Activated CD4-positive, CD25-positive, alpha-beta regulatory T cell treated with anti-CD3 and anti-CD28 coated beads, Interleukin-2, amount 50 U/mL, for 24 hours (primary cell): ENCODE measurements around the gene CLSTN2.

Experiments used
- ATAC-seq, 2 donors: fragments of 150-1000 bp; cut with Tn5 transposase; one replicate each; pipeline ENCODE4 v1.10.0; 2021; ENCODE audit warnings: mild to moderate bottlenecking in 1 of 2, moderate library complexity in 1 of 2

Gene CLSTN2

DNA sequence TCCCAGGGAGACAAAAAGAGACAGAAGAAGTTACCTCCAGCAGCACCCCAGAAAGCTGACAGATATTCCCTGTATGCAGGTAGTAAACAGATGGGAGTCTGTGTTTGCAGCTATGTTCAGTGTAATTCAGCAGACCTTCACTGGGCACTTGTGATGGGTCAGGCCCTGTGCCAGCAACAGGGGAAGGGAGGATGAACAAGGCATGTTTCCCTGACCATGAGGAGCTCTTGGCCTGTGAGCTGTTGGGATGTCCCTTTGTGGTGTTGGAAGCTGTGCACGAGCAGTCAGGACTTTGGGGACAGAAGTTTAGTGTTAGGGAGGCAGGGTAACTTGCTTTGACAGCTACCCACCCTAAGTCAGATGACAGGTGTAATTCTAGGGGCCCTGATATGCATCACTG is 636.9 kb downstream of the CLSTN2 start:
- ATAC-seq, result no peak

DNA sequence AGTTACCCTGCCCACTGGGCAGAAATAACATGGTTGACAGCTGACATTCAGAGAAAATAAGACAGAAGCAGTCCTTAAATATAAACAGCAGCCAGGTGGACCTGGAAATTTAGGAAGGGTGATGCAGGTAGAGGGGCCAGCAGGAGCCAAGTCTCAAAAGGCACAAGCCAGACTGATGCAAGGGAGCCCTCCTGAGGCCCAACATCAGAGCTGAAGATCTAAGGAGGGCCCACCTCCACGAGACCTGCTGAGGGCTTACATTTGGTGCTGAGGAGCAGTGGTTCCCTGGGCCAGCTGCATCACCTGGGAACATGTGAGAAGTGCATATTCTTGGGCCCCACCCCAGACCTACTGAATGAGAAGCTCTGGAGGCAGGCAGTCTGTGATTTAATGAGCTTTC is 637.3 kb downstream of the CLSTN2 start:
- no peak for ATAC-seq

DNA sequence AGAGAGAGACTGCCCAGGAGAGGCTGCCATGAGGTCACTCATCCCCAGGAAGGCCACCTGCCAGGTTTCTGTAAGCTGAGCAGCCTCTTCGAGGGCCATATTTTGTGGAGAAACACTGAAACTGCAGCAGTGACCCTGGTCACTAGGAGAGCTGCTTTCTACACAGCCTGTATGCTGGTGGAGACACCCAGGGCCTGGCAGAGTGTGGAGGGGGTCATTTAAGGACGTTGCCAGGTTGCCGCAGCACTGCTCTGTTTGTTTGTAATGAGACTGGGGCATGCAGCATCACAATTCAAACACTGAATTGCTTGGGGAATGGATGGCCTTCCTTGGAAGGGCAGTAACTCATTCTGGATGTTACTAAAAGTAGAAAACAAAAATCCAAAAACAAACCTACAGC is 638.0 kb downstream of the CLSTN2 start:
- no peak for ATAC-seq

DNA sequence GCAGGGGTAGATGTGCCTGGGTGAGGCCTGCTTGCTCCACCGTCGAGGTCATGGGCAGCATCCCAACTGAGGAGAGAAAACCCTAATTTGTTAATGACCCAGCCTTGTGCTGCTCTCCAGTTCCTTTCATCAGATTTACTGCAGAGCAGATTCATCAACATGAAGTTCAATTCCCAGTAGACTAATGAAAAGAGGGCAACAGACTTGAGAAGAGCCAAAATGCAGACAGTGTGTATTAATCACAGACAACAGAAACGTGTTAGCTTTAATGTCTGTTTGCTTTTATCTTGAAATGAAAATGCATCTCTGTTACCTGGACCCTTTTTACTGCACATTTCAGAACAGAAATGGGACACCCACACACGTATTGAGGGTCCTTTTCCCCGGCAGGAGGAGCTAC is 639.4 kb downstream of the CLSTN2 start:
- ATAC-seq, result no peak

DNA sequence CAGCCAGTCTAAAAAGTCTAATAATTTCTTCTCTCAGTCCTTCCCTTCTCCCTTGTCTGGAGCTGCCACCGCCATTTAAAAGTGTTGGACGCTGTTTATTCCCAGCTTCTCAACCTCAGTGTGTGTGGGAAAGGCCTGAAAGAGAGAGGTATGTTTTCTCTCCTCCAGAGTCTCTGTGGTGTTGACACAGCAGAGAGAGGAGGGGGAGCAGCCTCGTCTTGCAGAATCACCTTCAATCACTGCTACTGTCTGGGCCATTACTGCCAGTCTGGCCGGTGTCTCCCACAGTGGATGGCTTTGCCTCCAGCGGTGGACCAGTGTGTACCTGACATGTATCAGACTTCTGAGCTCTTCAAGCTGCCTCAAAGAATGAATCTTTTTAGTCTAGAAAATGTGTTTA is 641.5 kb downstream of the CLSTN2 start:
- ATAC-seq, result no peak

DNA sequence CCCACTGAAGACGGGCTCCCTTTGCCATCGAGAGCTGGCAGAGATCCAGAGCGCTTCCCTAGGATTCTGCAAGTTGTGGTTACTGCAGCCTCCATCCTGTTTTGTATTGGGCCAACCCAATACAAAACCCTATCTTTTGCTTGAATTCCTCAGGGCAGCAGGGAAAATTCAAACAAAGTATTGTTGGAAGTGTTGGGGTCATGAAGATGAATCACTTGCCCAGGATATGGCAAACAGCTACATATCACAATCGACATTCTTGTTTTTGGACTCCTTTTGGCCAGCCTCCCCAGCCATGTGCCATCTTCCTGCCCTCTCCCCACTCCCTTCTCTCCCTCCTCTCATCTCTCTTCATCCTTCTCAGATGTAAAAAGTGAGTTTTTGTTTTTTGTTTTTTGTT is 642.9 kb downstream of the CLSTN2 start:
- ATAC-seq, result no peak

DNA sequence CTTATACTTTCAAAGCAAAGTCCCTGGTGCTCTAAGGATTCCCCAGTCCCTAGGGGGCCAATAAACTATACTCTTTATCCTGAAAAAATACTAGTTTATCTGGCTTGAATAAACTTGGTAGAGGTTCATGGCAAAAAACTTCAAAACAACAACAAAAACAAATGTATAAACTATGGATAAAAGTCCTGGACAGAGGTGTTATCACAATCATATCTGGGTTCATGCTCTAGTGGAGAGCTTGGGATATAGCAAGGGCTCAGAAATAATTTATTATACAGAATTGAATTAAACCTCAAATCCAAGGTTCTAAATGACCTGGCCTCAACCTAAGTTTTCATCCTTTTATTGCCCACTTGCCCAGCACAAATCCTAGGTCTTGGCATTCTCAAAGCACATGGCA is 644.3 kb downstream of the CLSTN2 start:
- ATAC-seq, result no peak

DNA sequence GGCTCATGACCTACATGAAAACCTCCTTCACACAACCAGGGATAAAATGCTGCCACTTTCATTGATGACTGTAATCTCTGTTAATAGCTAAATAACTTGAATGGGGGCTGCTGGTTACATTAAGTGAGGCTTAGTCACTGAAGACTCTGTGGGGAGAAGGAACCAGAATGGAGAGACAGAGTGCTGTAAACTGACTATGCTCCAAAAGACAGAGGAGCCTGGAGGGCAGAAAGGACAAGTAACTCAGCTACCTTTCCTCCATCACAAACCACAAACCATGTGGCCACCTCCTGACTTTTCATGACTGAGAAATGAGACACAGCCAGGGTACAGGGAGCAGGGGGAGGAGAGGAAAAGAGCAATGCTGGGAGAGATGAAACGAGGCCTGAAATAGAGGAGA is 645.8 kb downstream of the CLSTN2 start:
- no peak for ATAC-seq

DNA sequence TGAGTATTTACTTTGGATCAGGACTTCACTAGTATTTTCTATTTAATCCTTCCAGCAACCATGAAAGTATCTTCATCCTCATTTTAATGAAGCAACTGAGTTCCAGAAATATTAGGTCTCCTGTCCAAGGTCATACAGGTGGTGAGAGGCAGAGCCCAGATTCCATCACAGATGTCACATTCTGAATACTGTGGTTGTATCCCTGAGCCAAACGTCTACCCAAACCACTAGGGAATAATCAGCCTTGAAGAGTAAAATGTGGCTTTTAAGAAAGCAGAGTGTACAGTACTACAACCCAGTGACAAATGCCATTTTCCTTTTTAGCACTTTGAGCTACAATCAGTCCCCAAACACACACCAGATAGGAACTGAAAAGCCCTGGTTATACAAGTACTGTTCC is 649.6 kb downstream of the CLSTN2 start:
- ATAC-seq, result no peak

DNA sequence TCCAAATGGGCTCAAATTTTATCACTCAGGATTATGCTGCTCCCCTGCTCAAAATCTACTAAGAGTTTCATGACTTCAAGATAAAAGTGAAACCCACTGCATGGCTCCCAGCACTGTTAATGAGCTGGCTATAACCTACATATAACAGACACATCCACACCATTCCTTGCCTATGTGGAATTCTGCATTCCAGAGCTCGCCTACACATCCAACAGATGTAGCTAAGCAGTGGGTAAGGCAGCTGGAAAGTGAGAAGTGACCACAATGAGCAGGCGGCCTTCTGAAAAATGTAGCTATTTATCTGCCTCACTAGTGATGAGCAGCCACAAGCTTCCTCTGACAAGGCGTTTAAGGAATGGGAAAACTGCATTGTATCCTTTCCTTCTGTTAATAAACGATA is 650.8 kb downstream of the CLSTN2 start:
- ATAC-seq, result no peak

DNA sequence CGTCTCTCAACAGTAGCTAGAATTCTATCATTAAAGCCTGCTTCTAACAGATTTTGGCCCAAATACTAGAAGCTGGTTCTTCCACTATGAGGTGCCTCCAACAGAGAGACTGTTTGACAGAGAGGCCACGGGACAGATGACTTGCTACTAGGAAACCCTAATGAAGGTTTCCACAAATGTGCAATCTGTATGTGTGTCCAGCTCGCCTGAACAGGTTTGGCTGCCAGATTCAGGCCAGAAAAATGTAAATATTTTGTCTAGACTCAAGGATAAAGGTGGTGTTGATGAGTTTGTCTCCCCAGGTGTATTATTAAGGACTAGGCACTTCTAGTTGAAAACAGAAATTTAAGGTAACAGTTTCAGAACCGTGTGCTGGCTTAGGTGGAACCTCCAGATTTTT is 651.3 kb downstream of the CLSTN2 start:
- ATAC-seq, result no peak

DNA sequence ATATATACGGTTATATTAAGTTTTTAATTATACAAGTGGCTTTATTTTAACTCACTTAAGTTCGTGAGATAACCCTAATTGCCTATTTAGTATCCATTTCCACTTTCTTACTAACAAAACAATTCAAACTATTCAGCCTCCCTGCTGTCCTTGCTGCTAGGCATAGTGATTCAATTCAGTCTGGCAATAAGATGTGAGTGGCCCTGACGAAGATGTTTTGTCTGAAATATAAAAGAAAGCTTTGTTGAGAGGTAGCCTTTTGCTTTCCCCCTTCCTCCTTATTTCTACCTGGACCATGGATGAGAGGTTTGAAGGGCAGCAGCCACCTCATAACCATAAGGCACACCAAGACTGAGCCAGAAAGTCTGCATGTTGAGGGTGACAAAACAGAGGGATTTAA is 653.6 kb downstream of the CLSTN2 start:
- no peak for ATAC-seq

DNA sequence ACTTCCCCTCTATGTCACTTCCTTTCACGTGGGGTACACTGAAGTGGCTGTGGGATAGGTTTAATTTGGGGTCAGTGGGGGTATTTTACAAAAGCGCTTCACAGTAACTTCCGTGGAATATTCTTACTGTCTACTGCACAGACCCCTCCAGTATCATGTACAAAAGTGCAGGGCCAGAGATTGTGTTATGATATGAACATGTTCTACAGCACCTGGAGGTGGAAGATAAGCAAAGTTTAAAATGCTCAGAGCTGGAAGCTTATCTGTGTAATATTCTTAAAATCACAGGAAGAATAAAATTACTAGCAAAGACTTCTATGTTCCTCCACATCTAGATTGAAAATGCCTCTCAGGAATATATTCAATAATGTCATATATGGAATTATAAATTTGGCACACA is 658.8 kb downstream of the CLSTN2 start:
- no peak for ATAC-seq

DNA sequence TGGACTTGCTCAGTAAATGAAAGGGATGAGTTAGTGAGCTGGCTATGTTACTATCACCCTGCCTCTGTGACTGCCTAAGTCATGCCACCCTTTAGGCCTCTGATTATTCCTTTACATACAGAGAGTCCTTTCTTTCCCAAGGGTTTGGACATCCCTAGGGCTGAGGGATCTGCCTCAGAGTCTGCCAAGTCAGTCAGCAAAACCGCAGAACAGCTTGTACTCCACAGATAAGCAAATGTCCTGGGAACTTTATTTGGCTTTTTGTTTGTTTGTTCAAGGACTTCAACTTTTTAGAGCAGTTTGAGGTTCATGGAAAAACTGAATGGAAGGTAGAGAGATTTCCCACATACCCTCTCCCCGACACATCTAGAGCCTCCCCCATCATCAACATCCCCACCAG is 660.3 kb downstream of the CLSTN2 start:
- ATAC-seq, result no peak

DNA sequence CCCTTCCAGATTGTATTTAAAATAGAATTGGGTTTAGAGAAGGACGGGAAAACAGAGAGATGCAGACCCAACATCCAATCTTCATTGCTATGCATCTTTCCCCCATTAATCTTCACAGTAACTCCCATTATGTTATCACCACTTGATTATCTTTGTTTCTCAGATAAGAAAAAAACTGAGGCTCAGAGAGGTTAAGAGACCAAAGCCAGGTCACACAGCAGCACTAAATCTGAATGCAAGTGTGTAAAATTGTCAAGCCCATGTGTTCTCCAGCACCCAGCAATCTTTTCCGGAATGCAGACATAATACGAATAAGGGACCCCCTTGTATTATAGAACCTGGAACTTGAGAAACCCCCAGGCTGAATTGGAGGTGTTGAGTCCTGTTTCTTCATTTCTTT is 662.4 kb downstream of the CLSTN2 start:
- no peak for ATAC-seq

DNA sequence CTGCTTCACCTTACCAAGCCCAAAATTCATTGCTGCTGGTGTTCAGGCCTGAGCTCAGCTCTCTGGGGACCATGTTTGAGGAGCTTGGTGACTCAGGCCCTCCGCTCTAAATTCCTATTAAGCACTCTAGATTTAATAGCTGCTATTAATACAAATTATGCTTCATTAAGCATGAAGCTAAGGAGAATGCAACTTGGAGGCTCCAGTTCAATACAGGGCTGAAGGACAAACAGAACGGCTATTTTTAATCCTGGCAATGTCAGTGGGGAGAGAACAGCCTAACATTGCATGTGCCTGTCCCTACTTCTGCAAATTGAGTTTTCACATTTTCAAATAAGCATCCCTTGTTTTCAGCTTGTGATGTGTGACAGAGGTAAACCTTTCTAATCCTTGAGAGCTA is 662.8 kb downstream of the CLSTN2 start:
- no peak for ATAC-seq

DNA sequence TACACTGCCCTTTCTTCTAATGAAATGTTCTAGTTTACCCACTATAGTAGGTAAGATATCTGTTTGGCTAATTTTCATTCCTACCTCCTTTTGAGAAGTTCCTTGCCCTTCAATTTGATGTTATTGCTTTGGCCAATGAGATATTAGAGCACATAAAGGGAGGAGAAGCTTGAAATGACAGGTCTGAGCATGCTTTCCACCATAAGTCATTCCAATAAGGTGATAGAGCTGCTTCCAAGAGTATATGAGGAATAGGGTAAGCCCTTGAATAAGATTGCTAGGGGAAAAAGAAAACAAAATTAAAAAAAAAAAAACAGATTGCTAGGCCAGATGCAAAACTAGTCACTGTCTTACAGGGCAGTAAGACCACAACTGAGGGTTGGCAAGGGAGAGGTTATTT is 664.0 kb downstream of the CLSTN2 start:
- no peak for ATAC-seq

DNA sequence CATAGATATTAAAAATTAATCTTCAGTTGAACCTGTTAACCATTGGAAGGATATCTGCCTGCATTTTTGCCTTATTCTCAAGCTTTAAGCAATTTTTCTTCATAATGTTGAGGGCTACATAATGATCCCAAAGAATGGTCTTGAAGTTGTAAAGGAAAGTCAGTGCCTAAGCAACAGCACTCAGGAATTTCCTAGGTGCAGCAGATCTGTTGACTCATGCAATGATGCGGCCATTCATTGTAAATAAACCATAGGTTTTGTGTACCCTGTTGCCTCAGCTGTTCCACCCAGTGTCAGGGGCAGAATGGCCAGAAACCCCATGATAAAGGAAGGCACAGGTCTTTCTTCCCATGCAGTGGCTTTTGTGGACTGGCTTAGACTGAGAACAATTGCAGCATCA is 664.5 kb downstream of the CLSTN2 start:
- ATAC-seq, result no peak

DNA sequence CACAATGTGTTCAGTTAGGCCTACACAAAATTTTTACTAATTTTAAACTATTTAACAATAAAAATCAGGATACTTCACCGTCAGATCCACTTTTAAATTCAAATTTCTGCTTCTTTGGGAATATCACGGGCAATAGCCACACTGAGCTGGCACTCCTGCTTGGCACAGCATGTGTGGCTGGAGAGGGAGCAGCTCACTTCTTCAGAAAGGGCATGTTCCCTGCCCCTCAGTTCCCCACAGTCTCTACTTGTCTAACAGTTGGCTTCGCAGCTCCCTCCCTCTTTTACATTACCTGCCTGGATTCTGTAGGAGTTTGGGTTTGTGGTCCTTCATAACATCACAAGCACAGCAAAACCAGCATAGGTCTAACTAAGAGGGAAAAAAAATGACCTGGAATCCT is 666.9 kb downstream of the CLSTN2 start:
- no peak for ATAC-seq

DNA sequence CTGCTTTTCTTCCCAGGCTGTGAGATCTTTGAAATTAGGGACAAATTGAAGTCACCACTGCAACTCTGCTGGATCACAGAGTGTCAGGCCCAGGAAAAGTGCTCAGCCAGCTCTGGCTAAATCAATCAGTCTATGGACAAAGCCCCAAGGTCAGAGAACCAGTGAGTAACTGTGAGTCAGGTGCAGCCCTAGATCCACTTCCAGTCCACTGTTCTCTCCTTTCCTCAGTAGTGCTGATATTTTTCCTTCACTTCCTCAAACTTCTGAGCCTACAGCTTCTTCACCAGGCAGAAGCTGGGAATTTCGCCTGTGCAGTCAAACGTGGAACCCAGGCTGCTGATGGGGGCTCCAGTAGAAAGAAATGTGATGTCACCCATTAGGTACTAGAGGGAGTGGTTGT is 667.8 kb downstream of the CLSTN2 start:
- no peak for ATAC-seq

DNA sequence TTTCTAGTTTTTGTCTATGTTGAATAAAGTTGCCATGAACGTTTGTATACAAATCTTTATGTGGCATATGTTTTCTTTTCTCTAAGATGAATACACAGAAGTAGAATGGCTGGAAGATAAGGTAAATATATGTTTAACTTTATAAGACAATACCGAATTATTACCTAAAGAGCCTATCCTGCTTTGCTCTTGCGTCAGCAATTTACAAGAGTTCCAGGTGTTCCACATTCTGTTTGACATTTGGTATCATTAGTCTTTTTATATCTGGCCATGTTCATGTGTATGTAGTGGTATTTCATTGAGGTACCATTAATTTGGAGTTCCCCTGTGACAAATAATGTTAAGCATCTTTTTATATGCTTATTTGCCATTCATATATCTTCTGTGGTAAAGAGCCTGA is 668.8 kb downstream of the CLSTN2 start:
- ATAC-seq, result no peak

DNA sequence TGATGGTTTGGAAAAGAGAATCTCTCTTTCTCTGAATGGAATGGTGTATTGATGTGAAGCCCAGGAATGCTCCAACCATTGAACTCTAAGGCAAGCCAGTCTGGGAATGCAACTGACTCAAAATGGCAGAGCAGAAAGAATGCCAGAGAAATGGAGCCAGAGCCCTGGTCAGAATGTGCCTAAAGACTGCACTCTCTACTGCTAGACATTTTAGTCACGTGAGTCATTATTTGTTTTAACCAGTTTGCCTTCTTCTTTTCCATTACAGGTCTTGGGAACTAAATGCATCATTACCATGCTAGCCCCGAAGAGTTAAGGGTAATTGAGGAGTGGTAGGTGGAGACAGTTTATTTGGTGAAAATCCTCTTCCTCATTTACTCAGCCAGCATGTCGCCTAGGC is 675.6 kb downstream of the CLSTN2 start:
- no peak for ATAC-seq

DNA sequence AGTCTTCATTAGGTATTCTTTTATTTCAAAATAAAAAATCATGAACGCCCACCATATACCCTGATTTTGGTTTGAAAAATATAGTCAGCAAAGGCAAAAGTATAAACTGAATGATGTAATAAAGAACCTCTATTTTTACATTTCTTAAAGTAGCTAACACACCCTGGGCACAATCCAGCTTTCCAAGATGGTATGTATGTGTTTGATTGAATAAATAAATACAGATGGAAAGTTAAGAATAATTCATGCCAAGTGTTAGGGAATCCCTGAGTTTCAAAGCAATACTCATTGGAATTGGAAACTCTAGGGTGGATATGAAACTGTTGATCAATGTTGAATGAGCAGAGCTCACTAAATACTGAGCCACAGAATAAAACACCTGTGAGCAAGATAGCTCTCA is 679.0 kb downstream of the CLSTN2 start:
- no peak for ATAC-seq

DNA sequence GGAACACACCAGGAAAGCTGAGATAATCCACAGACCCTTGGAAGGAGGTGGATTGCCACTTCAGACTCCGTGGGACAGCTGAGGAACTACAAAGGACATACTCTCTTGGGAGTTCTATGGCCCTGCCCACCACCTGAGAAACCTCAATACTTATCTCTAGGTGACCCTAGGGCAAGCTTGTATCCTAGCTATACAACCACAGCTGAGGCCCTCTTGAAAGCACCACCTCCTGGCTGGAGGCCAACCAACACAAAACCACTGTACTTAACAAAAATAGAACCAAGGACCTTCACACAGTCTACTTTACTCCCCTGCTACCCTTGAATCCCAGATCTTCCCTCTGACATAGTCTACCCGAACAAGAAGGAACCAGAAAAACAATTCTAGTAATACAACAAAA is 682.1 kb downstream of the CLSTN2 start:
- ATAC-seq, result no peak

DNA sequence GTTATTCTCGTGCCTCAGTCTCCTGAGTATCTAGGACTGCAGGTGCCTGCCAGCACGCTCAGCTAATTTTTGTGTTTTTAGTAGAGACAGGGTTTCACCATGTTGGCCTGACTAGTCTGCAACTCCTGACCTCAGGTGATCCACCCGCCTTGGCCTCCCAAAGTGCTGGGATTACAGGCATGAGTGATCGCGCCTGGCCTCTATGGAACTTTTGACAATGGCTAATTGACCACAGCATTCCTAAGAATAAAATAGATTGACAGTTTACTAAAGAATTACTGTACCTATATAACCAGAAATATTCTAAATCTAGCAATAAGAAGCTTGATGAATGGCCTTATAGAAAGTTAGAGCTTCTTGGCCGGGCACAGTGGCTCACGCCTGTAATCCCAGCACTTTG is 691.9 kb downstream of the CLSTN2 start:
- ATAC-seq, result no peak
